Activated naive CD4-positive, alpha-beta T cell treated with Interleukin-2 at 50 U/mL for 16 hours (primary cell): ENCODE results near the gene DYSF.
A peak's percentile ranks its signal among the peaks of the same experiment; 100 is the strongest.

Source experiments
- DNase-seq: peaks from one replicate; pipeline ENCODE4 v3.0.0-alpha.2; 2020

DYSF gene

GRCh38 chr2:71503837-71504236, 50.5 kb downstream of the DYSF start:
- no peak for DNase-seq

GRCh38 chr2:71504611-71505010, 51.2 kb downstream of the DYSF start:
- DNase-seq = no peak

GRCh38 chr2:71505086-71505769, 51.9 kb downstream of the DYSF start:
- no peak for DNase-seq

GRCh38 chr2:71505770-71506140, 52.4 kb downstream of the DYSF start:
- DNase-seq = no peak

GRCh38 chr2:71506222-71507153, 53.1 kb downstream of the DYSF start:
- no peak for DNase-seq

GRCh38 chr2:71507476-71507875, 54.1 kb downstream of the DYSF start:
- no peak for DNase-seq

GRCh38 chr2:71510196-71510807, 56.9 kb downstream of the DYSF start:
- DNase-seq = peak; percentile 71

- no peak for DNase-seq
These were observed 57.6 kb downstream of the DYSF start for GRCh38 chr2:71510938-71511337.

- DNase-seq = no peak
These were observed 58.4 kb downstream of the DYSF start for GRCh38 chr2:71511776-71512175.

GRCh38 chr2:71512386-71512785, 59.0 kb downstream of the DYSF start:
- no peak for DNase-seq

- no peak for DNase-seq
These were observed 59.7 kb downstream of the DYSF start for GRCh38 chr2:71513096-71513495.

GRCh38 chr2:71513721-71514120, 60.4 kb downstream of the DYSF start:
- DNase-seq = no peak

- DNase-seq = no peak
These were observed 63.0 kb downstream of the DYSF start for GRCh38 chr2:71516253-71516888.

- no peak for DNase-seq
These were observed 64.5 kb downstream of the DYSF start for GRCh38 chr2:71517851-71518250.

- DNase-seq = no peak
These were observed 68.1 kb downstream of the DYSF start for GRCh38 chr2:71521436-71521950.

- DNase-seq = no peak
These were observed 71.1 kb downstream of the DYSF start for GRCh38 chr2:71524476-71524875.

- DNase-seq = no peak
These were observed 72.8 kb downstream of the DYSF start for GRCh38 chr2:71526141-71526540.

- DNase-seq = no peak
These were observed 73.6 kb downstream of the DYSF start for GRCh38 chr2:71526975-71527374.

GRCh38 chr2:71528131-71528591, 74.8 kb downstream of the DYSF start:
- DNase-seq = no peak

- no peak for DNase-seq
These were observed 75.4 kb downstream of the DYSF start for GRCh38 chr2:71528749-71529148.

GRCh38 chr2:71530211-71530610, 76.8 kb downstream of the DYSF start:
- DNase-seq = no peak

GRCh38 chr2:71530641-71531332, 77.4 kb downstream of the DYSF start:
- DNase-seq = no peak
